GM23248 (cell line): ENCODE results near the gene GINS2. TPM values are rescaled to one million over a fixed set of nuclear protein-coding genes. Genes with fewer than 3 reads are reported as not detected.

Source experiments
- DNase-seq: peaks from one replicate; pipeline ENCODE4 v3.0.0-alpha.2; 2015
- H2AFZ ChIP-seq: fragments of 200-600 bp; sonication (generic); 2 replicates; pipeline ENCODE4 v1.6.1; 2016; ENCODE audit warnings: antibody characterized with exemption
- H3F3A ChIP-seq: fragments of 200-600 bp; sonication (generic); 2 replicates; pipeline ENCODE4 v1.6.1; 2016; ENCODE audit warnings: mild to moderate bottlenecking, antibody characterized with exemption, mixed run types; ENCODE audit not compliant: insufficient read depth
- H3K27ac ChIP-seq: fragments of 200-600 bp; sonication (generic); 2 replicates; pipeline ENCODE4 v1.5.1; 2016; ENCODE audit warnings: mild to moderate bottlenecking
- H3K27me3 ChIP-seq: fragments of 200-600 bp; sonication (generic); replicated peaks from 2 replicates; pipeline ENCODE4 v1.6.1; 2016; ENCODE audit warnings: mild to moderate bottlenecking; ENCODE audit not compliant: insufficient read depth
- H3K36me3 ChIP-seq: fragments of 200-600 bp; sonication (generic); 2 replicates; pipeline ENCODE4 v1.6.1; 2016; ENCODE audit warnings: low read depth, mild to moderate bottlenecking
- H3K4me1 ChIP-seq: fragments of 200-600 bp; sonication (generic); 2 replicates; pipeline ENCODE4 v1.6.1; 2016; ENCODE audit warnings: mild to moderate bottlenecking; ENCODE audit not compliant: insufficient read depth
- H3K4me2 ChIP-seq: fragments of 200-600 bp; sonication (generic); one replicate; pipeline ENCODE4 v1.6.1; 2016; ENCODE audit warnings: mild to moderate bottlenecking; ENCODE audit not compliant: unreplicated experiment
- H3K4me3 ChIP-seq: fragments of 200-600 bp; sonication (generic); 2 replicates; pipeline ENCODE4 v1.5.1; 2016; ENCODE audit warnings: mild to moderate bottlenecking
- H3K79me2 ChIP-seq: fragments of 200-600 bp; sonication (generic); 2 replicates; pipeline ENCODE4 v1.6.1; 2016; ENCODE audit warnings: mild to moderate bottlenecking; ENCODE audit not compliant: insufficient read depth
- H3K9ac ChIP-seq: fragments of 200-600 bp; sonication (generic); 2 replicates; pipeline ENCODE4 v1.6.1; 2016; ENCODE audit warnings: mild to moderate bottlenecking
- H3K9me2 ChIP-seq: fragments of 200-600 bp; sonication (generic); 2 replicates; pipeline ENCODE4 v1.6.1; 2016; ENCODE audit warnings: mixed run types, mild to moderate bottlenecking, moderate library complexity; ENCODE audit not compliant: insufficient read depth
- H3K9me3 ChIP-seq: fragments of 200-600 bp; sonication (generic); one replicate; pipeline ENCODE4 v1.6.1; 2017; ENCODE audit warnings: low read depth
- H4K20me1 ChIP-seq: fragments of 200-600 bp; sonication (generic); 2 replicates; pipeline ENCODE4 v1.6.0; 2016; ENCODE audit not compliant: insufficient read depth
- EZH2 ChIP-seq: fragments of 200-600 bp; sonication (generic); IDR thresholded peaks from 2 replicates; pipeline ENCODE4 v1.6.1; 2018; ENCODE audit warnings: antibody characterized with exemption, mild to moderate bottlenecking; ENCODE audit not compliant: insufficient read depth, poor library complexity, severe bottlenecking
- EZH2phosphoT487 ChIP-seq: fragments of 200-600 bp; sonication (generic); IDR thresholded peaks from 2 replicates; pipeline ENCODE4 v1.6.1; 2018; ENCODE audit warnings: antibody characterized with exemption, moderate library complexity, mild to moderate bottlenecking, low read depth; ENCODE audit not compliant: insufficient read depth
- WGBS, 2 experiments: methylation state at CpG; one replicate each; pipeline ENCODE4 v1.1.6; 2015 to 2017; ENCODE audit warnings: low lambda C conversion rate in 2 of 2, low coverage in 1 of 2; ENCODE audit errors: missing lambda C conversion rate in 2 of 2; 5-methylcytosine and 5-hydroxymethylcytosine counted together
- in situ Hi-C: fragments of 300-500 bp; cut with MboI; formaldehyde crosslinking; loops from 2 replicates; pipeline ENCODE4 v1.15.0; 2020
- polyA plus RNA-seq: library from polyadenylated mRNA; unstranded; fragments of >200 nt; fragmentation: Nextera tagmentation; extraction: Ambion mirVana; gene quantifications from 2 replicates; pipeline ENCODE4 v1.2.1, GENCODE V29; 2016
- total RNA-seq: library from RNA; depleted of rRNA; stranded (reverse); fragments of >200 nt; shearing (Covaris generic); gene quantifications from 2 replicates; pipeline ENCODE4 v1.2.3, GENCODE V29; 2014

GINS2 gene
- total and polyA plus RNA-seq, 2 experiments from 2014 or later, result 8.9 to 9.9 TPM

DNA sequence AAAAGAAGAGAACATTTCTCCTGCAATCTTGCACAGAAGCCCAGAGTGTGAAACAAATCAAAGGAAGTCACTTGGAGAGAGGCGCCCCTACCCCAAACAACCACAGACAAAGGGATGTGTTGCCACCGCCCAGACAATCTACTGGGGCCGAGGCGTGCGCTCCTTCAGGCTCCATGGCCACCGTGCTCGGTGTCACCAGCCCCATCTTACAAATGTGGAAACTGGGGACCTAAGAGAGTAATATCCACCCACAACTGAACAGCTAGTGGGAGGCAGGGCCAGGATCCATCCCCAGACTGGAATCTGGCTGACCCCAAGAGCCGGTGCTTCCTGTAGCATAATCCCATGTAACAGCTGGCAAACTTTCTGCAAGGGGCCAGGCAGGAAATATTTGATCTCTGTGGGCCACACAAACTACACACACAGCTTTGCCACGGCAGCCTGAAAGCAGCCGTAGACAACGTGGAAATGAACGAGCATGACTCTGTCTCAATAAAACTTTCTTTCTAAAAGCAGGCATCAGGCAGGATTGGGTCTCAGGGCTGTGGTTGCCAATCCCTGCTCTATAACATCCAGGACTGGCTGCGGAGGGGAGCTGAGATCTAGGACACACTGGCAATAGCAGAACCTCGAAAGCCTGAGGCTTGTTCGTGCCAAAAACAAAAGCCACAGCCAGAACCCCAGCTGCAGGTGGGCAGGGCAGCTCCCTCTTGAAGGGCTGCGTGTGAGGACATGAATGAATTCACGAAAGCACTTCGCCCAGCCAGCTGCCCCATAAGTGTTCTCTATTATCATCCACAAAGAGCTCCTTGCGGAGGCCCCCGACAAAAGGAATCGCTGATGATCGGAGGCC is 26.6 kb upstream of the GINS2 start:
- DNase-seq, result no peak
- Histone ChIP-seq H3K9me2 (no peaks in the 10 kb centered on the region), H3K79me2 (no peaks in the 10 kb centered on the region), H3K36me3 (no peaks in the 10 kb centered on the region), H3F3A (no peaks in the 10 kb centered on the region), H3K4me1 (no peaks in the 10 kb centered on the region), H3K4me2 (no peak overlapping the region), H3K4me3 (no peak overlapping the region), H3K9me3 (no peaks in the 10 kb centered on the region), H3K27ac (no peak overlapping the region), H3K27me3 (no peaks in the 10 kb centered on the region), H3K9ac (no peak overlapping the region), H4K20me1 (no peaks in the 10 kb centered on the region), H2AFZ (no peak overlapping the region)
- TF ChIP-seq EZH2 (no peak), EZH2phosphoT487 (no peak)
- WGBS, 2 experiments, result 83 to 84% methylated on average over 22 of the region's 22 CpGs
- in situ Hi-C loops, result no loop called here

DNA sequence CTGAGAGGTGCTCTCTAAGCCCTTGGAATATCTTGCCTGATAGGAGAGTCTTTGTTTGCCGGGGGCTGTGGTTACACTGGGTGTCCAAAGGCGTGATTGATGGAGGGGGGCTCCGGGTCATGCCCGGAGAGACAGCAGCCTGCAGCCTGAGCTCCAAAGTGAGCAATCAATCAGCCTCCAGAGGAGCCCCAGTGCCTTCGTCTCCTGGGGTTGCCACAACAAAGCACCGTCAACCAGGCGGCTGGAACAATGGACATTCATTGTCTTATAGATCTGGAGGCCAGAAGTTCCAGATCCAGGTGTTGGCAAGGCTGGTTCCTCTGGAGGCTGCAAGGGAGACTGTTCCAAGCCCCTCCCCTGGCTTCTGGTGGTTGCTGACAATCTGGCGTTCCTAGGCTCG is 24.0 kb upstream of the GINS2 start:
- H3K79me2 ChIP-seq, result no peaks in the 10 kb centered on the region
- H3K27ac ChIP-seq, result no peak overlapping the region
- no peak overlapping the region for H3K4me3 ChIP-seq
- no peaks in the 10 kb centered on the region for H3K9me2 ChIP-seq
- no peaks in the 10 kb centered on the region for H3K36me3 ChIP-seq
- no peaks in the 10 kb centered on the region for H3F3A ChIP-seq
- no peaks in the 10 kb centered on the region for H3K9me3 ChIP-seq
- H3K4me1 ChIP-seq, result no peaks in the 10 kb centered on the region
- no peak for DNase-seq
- in situ Hi-C loops, result no loop called here
- no peak for TF ChIP-seq EZH2phosphoT487
- no peak for TF ChIP-seq EZH2
- no peak overlapping the region for H3K9ac ChIP-seq
- H3K27me3 ChIP-seq, result no peaks in the 10 kb centered on the region
- no peak overlapping the region for H2AFZ ChIP-seq
- H3K4me2 ChIP-seq, result no peak overlapping the region
- H4K20me1 ChIP-seq, result no peaks in the 10 kb centered on the region
- WGBS, 2 experiments, result 69% methylated on average over 9 of the region's 9 CpGs

DNA sequence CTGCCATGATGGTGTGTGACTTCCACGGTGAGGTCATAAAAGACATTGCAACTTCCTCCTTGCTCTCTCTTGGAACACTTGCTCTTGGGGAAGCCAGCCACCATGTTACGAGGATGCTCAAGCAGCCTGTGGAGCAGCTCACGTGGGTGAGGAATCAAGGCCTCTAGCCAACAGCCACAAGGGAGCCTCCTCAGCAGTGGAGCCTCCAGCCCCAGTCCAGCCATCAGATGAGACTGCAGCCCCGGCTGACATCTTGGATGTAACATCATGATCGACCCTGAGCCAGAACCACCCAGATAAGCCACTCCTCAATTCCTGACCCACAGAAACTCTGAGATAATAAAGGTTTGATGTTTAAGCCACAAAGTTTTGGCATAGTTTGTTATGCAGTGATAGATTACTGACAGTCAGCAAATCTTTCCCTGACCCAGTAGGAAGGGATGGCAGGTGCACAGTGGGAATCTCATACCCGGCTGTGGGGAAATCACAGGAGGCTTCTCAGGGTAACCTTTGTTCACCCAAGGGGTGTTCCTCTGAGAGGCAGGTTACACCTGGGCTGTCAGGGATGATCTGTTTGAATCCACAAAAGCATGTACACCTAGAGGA is 23.3 kb upstream of the GINS2 start:
- no peaks in the 10 kb centered on the region for H3K79me2 ChIP-seq
- H3F3A ChIP-seq, result no peaks in the 10 kb centered on the region
- no peaks in the 10 kb centered on the region for H3K9me3 ChIP-seq
- no peaks in the 10 kb centered on the region for H3K27me3 ChIP-seq
- no peaks in the 10 kb centered on the region for H4K20me1 ChIP-seq
- in situ Hi-C loops, result no loop called here
- 96 to 99% methylated on average over 6 of the region's 6 CpGs for WGBS, 2 experiments
- no peak overlapping the region for H2AFZ ChIP-seq
- no peak overlapping the region for H3K4me2 ChIP-seq
- no peak overlapping the region for H3K4me3 ChIP-seq
- no peak overlapping the region for H3K9ac ChIP-seq
- H3K4me1 ChIP-seq, result no peaks in the 10 kb centered on the region
- no peaks in the 10 kb centered on the region for H3K9me2 ChIP-seq
- DNase-seq, result no peak
- no peaks in the 10 kb centered on the region for H3K36me3 ChIP-seq
- TF ChIP-seq EZH2phosphoT487 (no peak), EZH2 (no peak)
- H3K27ac ChIP-seq, result no peak overlapping the region

DNA sequence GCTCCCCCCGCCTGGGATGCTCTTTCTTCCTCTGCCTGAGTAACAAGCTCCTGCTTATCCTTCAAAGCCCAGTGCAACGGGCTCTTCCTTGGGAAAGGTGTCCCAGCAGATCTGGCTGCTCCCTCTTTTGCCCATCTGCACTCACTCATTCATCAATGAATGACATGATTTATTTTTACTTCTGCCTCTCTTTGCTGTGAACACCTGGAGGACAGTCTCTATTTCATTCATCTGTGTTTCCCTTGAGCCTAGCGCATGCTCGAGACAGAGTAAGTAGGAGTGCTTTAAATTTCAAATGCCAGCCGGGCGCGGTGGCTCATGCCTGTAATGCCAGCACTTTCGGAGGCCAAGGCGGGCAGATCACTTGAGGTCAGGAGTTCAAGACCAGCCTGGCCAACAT is 22.0 kb upstream of the GINS2 start:
- Histone ChIP-seq H3K27ac (no peak overlapping the region), H3K4me1 (no peaks in the 10 kb centered on the region), H4K20me1 (no peaks in the 10 kb centered on the region), H3F3A (no peaks in the 10 kb centered on the region), H3K36me3 (no peaks in the 10 kb centered on the region), H3K9me3 (no peaks in the 10 kb centered on the region), H3K9me2 (no peaks in the 10 kb centered on the region), H2AFZ (no peak overlapping the region), H3K9ac (no peak overlapping the region), H3K27me3 (no peaks in the 10 kb centered on the region), H3K79me2 (no peaks in the 10 kb centered on the region), H3K4me2 (no peak overlapping the region), H3K4me3 (no peak overlapping the region)
- TF ChIP-seq EZH2 (no peak), EZH2phosphoT487 (no peak)
- no peak for DNase-seq
- in situ Hi-C loops, result no loop called here
- 96 to 98% methylated on average over 9 of the region's 9 CpGs for WGBS, 2 experiments
